GM21447 (cell line): ENCODE measurements around the gene NIPBL.
"Not testable (repeated sequence)": the region's sequence is repeated elsewhere in the genome, so short reads cannot be mapped to it uniquely, and the experiment has no call there.

Experiments used
- ATAC-seq: cut with Tn5 transposase; IDR thresholded peaks from one replicate; pipeline ENCODE4 v1.9.1; 2021; ENCODE audit not compliant: unreplicated experiment

NIPBL gene, protein sequence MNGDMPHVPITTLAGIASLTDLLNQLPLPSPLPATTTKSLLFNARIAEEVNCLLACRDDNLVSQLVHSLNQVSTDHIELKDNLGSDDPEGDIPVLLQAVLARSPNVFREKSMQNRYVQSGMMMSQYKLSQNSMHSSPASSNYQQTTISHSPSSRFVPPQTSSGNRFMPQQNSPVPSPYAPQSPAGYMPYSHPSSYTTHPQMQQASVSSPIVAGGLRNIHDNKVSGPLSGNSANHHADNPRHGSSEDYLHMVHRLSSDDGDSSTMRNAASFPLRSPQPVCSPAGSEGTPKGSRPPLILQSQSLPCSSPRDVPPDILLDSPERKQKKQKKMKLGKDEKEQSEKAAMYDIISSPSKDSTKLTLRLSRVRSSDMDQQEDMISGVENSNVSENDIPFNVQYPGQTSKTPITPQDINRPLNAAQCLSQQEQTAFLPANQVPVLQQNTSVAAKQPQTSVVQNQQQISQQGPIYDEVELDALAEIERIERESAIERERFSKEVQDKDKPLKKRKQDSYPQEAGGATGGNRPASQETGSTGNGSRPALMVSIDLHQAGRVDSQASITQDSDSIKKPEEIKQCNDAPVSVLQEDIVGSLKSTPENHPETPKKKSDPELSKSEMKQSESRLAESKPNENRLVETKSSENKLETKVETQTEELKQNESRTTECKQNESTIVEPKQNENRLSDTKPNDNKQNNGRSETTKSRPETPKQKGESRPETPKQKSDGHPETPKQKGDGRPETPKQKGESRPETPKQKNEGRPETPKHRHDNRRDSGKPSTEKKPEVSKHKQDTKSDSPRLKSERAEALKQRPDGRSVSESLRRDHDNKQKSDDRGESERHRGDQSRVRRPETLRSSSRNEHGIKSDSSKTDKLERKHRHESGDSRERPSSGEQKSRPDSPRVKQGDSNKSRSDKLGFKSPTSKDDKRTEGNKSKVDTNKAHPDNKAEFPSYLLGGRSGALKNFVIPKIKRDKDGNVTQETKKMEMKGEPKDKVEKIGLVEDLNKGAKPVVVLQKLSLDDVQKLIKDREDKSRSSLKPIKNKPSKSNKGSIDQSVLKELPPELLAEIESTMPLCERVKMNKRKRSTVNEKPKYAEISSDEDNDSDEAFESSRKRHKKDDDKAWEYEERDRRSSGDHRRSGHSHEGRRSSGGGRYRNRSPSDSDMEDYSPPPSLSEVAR (N-terminal part only)

DNA sequence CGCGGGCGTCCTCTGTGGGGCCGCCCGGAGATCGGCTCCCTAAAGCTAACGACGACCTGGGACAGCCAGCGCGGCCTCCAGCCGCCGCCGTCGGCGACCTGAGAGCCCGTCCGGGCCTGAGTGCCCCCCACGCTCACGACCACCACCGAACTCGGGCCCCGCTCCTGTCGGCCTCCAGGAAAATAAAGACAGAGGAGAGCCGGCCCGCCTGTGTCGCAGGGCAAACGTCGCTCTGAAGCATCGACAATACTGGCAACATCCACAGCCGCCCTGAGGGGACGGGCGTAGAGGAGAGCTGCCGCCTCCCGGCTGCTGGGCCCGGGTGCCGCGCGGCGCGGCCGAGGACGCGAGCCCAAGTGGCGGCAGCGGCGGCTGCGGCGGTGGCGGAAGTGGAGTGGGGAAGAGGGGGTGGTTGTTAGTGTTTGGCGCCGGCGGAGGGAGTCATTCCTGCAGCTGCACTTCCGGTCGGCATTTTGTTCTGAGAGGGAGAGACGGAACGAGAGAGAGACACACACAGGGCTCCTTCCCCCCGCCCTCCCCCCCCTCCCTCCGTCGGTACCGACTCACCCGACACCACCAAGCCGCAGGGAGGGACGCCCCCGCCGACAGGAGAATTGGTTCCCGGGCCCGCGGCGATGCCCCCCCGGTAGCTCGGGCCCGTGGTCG is at the start of gene NIPBL:
NIPBL (plus strand) TSS at position 471 of the 666 bp plus-strand sequence. CDS start 76,928 bp downstream, outside the sequence.
- ATAC-seq = peak; percentile 59

DNA sequence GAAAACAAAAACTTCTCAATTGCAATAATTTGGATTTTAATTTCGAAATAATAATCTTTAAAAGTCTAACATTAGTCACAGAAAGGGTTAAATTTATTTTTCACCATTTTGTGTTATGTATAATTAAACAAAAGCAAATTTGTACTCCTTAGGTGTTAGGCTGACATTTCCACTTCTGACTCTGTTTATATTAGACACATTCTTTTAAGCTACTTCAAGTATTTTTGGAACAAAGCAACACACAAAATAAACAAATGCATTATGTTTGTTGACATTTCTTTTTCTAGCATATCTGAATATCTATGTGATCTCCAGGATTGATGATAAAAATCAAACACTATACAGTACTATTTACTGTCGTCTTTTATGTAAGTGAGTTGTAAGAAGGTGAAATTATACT is 44.3 kb upstream of the NIPBL start:
- ATAC-seq = no peak

DNA sequence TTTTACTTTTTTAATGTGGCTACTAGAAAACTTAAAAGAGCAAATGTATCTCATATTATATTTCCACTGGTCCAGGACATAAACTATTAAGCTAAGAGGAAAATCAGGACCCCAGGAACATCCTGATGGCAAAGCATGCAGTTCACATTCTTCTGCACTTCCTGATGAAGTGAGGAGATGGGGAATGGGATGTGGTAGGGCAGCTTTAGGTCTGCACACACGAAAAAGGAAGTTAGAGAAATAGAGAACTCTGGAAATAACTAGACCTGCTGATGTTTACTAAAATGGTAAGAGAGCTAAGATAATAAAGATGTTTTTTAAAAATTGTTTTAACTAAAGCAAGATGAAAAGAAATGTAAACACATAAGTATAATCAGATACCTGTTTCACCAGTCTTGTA is 39.7 kb upstream of the NIPBL start:
- no peak for ATAC-seq

DNA sequence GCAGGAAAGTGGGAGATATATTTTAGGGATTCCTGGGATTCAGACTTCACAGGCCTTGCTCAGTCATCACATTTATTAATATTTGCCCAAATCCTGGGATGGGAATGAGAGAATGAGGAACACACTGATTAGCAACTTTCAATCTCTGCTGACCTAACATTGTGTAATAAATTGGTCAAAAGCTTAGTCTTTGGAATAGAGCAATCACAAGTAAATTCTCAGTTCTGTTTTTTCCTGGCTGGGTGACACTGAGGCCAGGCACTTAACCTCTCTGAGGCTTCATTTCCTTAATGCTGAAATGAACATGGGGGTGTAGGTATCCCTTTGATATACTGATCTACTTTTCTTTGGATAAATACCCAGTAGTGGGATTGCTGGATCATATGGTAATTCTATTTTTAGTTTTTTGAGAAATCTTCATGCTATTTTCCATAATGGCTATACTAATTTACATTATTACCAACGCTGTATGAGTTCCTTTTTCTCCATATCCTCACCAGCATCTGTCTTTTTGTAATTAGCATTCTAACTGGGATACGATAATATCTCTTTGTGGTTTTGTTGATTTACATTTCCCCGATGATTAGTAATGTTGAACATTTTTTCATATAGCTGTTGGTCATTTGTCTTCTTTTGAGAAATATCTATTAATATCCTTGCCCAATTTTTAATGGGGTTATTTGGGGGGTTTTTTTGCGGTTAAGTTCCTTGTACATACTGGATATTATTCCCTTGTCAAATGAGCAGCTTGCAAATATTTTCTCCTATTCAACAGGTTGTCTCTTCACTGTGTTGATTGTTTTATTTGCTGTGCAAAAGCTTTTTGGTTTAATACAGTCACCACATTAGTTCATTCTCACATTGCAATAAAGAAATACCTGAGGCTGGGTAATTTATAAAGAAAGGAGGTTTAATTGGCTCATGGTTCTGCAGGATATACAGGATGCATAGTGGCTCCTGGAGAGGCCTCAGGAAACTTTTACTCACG is 36.8 kb upstream of the NIPBL start:
- ATAC-seq = no peak

DNA sequence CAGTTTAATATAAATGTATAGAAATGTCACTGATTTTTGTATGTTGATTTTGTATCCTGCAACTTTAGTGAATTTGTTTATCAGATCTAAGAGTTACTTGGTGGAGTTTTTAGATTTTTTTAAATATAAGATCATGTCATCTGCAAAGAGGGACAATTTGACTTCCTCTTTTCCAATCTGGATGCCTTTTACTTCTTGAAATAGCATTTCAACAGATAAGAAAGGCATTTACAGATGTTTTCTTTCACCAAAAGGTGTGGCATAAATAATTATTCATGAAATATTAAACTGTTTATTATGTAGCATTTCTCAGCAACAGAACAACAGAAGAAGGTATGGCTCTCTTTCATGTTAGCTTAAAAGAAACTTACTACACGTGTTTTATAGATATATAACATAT is 34.9 kb upstream of the NIPBL start:
- ATAC-seq = no peak

DNA sequence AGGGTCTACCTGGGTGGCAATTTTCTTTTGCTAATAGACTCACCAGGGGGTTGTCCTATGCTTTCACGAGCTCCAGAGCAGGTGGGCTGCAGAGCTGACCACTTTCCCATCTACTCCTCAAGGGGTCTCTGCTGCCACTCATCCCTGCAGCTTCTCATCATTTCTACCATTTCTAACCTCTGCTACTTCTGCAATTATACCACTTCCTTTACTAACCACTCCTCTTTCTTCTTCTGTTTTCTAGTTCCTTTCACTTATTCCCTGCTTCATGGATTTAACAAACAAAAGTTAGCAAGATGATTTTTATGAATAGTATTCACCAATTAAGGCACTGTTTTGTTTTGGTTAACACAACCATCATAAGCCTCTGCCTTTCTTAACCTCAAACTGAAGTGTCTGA is 34.5 kb upstream of the NIPBL start:
- ATAC-seq = no peak

DNA sequence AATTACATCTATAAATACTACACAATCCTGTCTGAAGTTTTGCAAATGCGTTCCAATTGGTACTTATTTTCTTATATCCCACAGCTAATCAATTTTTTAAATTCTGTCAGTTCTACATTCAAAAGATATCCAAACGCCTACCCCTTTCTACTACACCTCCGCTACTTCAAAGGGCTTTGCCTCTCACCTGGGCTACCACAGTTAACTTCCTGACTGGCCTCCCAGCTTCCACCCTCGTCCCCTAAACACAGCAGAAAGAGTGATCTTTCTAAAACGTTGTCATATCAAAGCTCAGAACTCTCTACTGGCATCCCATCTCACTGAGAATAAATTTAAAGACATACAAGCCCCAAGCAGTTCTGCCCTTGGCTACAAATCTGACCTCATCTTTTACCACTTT is 32.3 kb upstream of the NIPBL start:
- ATAC-seq = no peak

DNA sequence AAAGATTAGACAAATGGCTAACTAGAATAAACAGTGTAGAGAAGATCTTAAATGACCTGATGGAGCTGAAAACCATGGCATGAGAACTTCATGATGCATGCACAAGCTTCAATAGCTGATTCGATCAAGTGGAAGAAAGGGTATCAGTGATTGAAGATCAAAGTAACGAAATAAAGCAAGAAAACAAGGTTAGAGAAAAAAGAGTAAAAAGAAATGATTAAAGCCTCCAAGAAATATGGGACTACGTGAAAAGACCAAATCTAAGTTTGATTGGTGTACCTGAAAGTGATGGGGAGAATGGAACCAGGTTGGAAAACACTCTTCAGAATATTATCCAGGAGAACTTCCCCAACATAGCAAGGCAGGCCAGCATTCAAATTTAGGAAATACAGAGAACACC is 28.0 kb upstream of the NIPBL start:
- not testable (repeated sequence) for ATAC-seq

DNA sequence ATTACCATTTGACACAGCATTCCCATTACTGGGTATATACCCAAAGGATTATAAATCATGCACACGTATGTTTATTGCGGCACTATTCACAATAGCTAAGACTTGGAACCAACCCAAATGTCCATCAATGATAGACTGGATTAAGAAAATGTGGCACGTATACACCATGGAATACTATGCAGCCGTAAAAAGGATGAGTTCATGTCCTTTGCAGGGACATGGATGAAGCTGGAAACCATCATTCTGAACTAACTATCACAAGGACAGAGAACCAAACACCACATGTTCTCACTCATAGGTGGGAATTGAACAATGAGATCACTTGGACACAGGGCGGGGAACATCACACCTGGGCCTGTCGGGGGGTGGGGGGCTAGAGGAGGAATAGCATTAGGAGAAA is 23.7 kb upstream of the NIPBL start:
- not testable (repeated sequence) for ATAC-seq

DNA sequence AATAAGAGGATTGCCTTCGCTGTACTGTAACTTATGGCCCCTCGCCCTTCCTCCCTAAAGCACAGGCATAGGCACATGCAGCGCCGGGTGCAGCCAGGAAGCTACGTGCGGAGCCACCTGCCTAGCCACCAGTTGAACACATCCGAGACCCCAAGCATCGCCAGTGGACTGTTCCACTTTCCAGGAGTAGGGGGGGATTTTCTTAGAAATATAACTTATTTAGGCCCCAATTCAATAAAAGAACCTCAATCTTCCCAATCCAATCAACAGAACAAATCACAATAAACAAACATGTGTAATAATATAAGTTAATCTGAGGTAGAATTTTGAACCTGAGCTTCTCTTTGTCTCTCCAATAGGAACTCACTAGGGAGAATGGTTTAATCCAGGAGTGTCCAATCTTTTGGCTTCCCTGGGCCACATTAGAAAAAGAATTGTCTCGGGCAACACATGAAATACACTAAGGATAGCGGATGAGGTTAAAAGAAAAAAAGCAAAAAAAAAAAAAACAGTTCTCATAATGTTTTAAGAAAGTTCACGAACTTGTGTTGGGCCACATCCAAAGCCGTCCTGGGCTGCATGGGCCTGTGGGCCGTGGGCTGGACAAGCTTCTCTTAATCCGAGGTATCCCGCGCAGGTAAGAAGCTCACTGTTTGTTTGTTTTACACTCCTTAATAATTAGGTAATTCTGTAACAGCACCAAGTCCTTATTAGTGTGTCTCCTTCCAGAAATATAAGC is 22.0 kb upstream of the NIPBL start:
- no peak for ATAC-seq

DNA sequence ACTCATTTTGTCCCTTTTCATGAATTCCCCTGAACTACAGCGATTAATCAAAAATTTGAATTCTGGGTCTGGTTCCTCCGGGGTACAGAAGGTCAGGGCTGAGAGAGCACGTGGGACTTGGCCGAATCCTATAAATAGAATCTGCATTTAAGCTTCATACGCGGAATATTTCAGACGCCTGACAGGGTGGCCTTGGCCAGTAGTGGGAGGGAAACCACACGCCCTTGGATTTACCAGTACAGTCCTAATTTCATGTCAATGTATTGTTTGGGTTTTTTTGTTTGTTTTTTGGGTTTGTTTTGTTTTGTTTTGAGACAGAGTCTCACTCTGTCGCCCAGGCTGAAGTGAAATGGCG is 21.5 kb upstream of the NIPBL start:
- ATAC-seq = no peak

DNA sequence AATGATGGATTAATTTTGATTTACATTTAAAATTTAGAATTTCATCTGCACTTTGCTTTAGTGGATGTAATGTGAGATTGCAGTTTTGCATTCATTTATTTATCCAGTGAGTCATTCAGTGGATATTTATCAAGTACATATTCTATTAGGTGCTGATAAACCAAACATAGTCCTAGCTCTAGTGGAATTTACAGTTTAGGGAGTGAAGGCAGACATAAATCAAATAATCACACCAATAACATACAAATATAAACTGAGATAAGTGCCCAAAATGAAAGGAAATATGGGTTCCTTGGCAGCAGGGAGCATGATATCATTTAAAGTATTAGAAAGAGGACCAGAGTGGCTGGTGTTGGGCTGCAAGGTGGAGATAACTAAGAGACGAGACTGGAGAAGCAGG is 14.7 kb upstream of the NIPBL start:
- no peak for ATAC-seq

DNA sequence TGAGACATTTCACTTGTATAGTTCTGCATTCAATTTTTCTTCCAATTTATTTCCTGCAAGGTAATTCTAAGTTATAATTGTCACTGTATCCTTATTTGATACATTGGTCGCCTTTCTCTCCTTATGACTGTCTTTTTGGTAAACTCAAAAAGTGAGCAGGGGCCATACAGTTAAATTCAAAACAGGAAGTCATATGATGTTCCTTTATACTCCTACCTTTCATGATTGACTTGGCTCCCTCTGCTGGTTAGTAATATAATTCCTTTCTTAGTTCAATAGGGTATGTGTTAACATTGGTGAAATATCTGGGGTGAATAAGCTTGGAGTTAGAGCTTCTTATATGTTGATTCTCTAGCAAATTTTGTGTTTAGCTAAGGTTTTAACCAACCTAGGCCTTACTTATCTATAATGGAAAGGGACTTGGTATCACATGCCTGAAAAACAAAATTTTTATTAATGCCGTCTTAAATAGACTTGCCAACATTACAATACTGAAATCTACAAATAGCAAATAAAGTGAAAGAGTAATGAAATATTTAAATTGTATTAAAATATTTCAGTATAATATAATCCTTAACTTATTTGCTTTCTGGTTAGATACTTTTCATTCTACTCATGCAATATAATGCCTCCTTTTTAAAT is 6.0 kb upstream of the NIPBL start:
- ATAC-seq = peak; percentile 76

DNA sequence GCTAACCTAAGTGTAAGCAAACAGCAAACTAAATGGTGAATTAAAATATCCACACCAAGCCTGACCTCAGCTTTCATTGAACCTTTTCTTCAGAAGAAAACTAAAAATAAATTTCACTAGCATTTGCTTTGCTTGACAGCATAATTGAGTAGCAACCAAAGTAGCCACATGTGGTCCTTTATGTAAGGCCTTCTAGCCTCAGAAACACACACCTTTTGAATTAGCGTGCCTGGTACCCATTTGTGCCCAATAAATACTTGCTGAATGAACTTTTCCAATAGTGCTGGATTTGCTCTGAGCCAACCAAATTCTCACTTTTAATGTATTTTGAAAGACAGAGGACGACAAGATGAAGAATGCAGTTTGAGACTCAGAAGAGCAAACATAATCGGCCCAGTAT is 2.1 kb upstream of the NIPBL start:
- ATAC-seq = no peak

DNA sequence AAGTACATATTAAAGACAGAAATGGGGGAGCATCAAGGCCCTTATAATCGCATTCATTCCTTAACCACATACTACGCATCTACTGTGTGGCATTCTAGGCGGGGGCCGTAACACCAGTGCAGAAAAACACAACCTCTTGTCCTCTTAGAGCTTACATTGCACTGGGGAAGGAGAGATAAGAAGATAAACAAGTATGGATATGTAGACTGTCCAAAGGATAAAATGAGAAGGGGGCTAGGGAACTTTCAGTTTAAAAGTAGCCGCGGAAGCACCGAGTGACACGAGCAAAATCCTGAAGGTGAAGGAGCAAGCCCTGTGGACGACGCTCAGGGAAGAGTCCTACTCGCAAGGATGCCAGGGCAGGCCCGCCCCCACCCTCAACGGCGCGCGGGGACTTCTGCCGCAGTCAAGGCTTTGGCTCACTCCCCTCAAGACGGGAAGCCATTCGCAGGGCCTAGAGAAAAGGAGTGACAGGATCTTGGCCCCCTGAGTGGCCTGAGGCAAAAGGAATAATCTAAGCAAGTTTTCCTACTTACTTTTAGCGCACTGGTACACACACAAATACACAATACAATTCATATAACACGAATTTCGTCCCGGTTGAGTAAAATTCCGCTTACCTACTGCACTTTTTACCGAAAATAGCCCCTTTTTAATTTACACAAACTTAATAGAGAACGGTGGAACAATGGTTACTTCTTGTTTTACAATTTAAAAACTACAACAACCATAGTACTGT is 1.3 kb upstream of the NIPBL start:
- ATAC-seq = peak; percentile 14

DNA sequence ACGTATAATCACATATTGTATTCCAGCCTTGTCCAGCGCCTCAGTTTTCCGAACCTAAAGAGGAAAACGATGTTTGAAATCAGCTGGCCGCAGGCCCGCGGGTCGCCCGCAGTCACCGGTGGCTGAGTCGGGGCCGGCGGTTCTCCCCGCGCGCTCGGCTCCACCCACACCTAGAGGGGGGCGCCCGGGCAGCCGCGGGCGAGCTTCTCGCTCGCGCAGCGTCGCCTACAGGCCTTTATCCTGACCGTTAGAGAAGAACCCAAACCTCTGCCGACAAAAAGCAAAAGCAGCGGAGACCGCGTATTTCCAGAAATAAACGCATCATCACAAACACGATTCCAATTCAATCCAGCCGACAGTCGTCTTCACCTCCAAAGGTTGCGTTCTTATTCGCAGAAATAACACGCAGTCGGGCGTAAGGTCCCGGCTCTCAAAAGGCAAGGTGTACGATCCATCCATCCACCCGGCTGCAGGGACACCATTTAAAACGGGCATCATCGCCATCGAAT is 725 bp upstream of the NIPBL start:
- ATAC-seq = peak; percentile 48

DNA sequence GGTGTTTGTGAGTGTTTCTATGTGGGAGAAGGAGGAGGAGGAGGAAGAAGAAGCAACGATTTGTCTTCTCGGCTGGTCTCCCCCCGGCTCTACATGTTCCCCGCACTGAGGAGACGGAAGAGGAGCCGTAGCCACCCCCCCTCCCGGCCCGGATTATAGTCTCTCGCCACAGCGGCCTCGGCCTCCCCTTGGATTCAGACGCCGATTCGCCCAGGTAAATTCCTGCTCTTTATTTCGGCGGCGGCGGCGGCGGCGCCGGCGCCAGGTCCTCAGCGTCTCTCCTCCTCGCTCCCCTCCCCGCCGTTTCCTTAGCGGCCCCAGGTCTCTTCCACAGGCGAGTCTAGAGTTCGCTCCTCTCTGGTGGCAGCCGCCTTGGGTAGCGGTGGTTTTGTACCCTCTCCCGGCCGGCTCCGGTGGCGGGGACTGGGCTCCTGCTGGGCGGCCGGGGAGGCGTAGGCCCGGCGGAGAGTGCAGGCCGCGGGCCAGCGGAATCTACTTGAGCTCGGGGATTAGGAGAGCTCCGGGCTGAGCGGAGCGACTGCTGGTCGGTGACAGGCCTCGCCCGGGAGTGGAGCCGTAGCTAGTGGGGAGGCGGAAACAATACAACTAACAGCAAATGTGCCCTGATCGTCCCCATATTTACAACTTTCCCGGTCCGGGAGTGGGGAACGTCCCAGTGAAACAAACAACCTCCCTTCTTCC is 547 bp downstream of the NIPBL start:
- peak; percentile 11 for ATAC-seq
